Testis (tissue), 3 donors: ENCODE data around the gene NAGPA. TPM values are rescaled to one million over a fixed set of nuclear protein-coding genes. Genes with fewer than 3 reads are reported as not detected.
"Not testable (repeated sequence)": the region's sequence is repeated elsewhere in the genome, so short reads cannot be mapped to it uniquely, and the experiment has no call there.

Experiments used
- DNase-seq: peaks from one replicate; pipeline ENCODE4 v3.0.0-alpha.2; 2019
- H3K27ac ChIP-seq, 2 donors: fragments of 200-600 bp; sonication (generic); one replicate each; pipeline ENCODE4 v1.5.1; 2019
- H3K27me3 ChIP-seq: fragments of 200-600 bp; sonication (generic); one replicate; pipeline ENCODE4 v1.5.1; 2019
- H3K36me3 ChIP-seq: fragments of 200-600 bp; sonication (generic); one replicate; pipeline ENCODE4 v1.5.1; 2017; ENCODE audit warnings: low read depth; ENCODE audit errors: missing control alignments
- H3K4me1 ChIP-seq: fragments of 200-600 bp; sonication (generic); one replicate; pipeline ENCODE4 v1.5.1; 2019
- H3K4me3 ChIP-seq, 2 donors: fragments of 200-600 bp; sonication (generic); one replicate each; pipeline ENCODE4 v1.5.1; 2017 to 2019
- H3K9me3 ChIP-seq: fragments of 200-600 bp; sonication (generic); one replicate; pipeline ENCODE4 v1.5.1; 2017
- CTCF ChIP-seq, 3 experiments: fragments of 450-650 bp in 2 of 3; fragments of 200-600 bp in 1 of 3; sonication (generic) in 1 of 3; IDR thresholded peaks; one replicate each; pipeline ENCODE4 v1.5.1; 2016 to 2019; ENCODE audit warnings: antibody characterized with exemption in 3 of 3, mild to moderate bottlenecking in 2 of 3, moderate library complexity in 1 of 3
- POLR2A ChIP-seq: fragments of 450-650 bp; IDR thresholded peaks from one replicate; pipeline ENCODE4 v1.6.1; 2017; ENCODE audit warnings: antibody characterized with exemption, mild to moderate bottlenecking, moderate library complexity
- WGBS, 2 donors: methylation state at CpG; one replicate each; pipeline ENCODE4 v1.1.5; 2018; 5-methylcytosine and 5-hydroxymethylcytosine counted together
- intact Hi-C: fragments of 100-400 bp; cut with DNase I; formaldehyde crosslinking; loops from one replicate; pipeline ENCODE4 v1.15.1; 2023; ENCODE audit warnings: low total_unique reads
- polyA plus RNA-seq: library from polyadenylated mRNA; stranded (reverse); fragments of 350-450 nt; fragmentation: Illumina TruSeq; extraction: RNeasy Lipid Tissue Mini Kit (QIAGEN cat#74804); gene quantifications from one replicate; pipeline ENCODE4 v1.2.3, GENCODE V29; 2014; ENCODE audit warnings: low read depth, low replicate concordance; ENCODE audit not compliant: insufficient read depth
- total RNA-seq, 2 donors: library from RNA; depleted of rRNA; stranded (reverse); fragments of >200 nt; gene quantifications; one replicate each; pipeline ENCODE4 v1.2.3, GENCODE V29; 2016

NAGPA gene
- total and polyA plus RNA-seq, 3 donors from 2014 or later, result 11.4 to 39.0 (median 38.7) TPM

GRCh38 chr16:5054876-5055865 lies 21.4 kb upstream of the NAGPA start:
- Histone ChIP-seq H3K27ac (no peak overlapping the region), H3K4me3 (no peak overlapping the region), H3K36me3 (no peaks in the 10 kb centered on the region), H3K4me1 (no peaks in the 10 kb centered on the region), H3K27me3 (no peaks in the 10 kb centered on the region), H3K9me3 (no peaks in the 10 kb centered on the region)
- 90 to 96% methylated on average over 13 to 16 of the region's 16 CpGs for WGBS, 2 donors
- intact Hi-C loops, result no loop called here
- TF ChIP-seq POLR2A (no peak), CTCF (IDR thresholded peaks at IDR 0.05) (no peak)
- no peak for DNase-seq

- H3K4me3 ChIP-seq, result no peak overlapping the region
- H3K27ac ChIP-seq, result no peak overlapping the region
- H3K36me3 ChIP-seq, result no peaks in the 10 kb centered on the region
- no peaks in the 10 kb centered on the region for H3K9me3 ChIP-seq
- intact Hi-C loops, result no loop called here
- 82 to 90% methylated on average over 2 of the region's 2 CpGs for WGBS, 2 donors
- TF ChIP-seq CTCF (IDR thresholded peaks at IDR 0.05), result no peak
- TF ChIP-seq POLR2A, result no peak
- no peaks in the 10 kb centered on the region for H3K27me3 ChIP-seq
- no peak for DNase-seq
- no peaks in the 10 kb centered on the region for H3K4me1 ChIP-seq
These were observed 13.2 kb upstream of the NAGPA start for GRCh38 chr16:5046914-5047313.

- Histone ChIP-seq H3K4me3 (no peak overlapping the region), H3K36me3 (no peaks in the 10 kb centered on the region), H3K4me1 (no peaks in the 10 kb centered on the region), H3K9me3 (no peaks in the 10 kb centered on the region), H3K27me3 (no peaks in the 10 kb centered on the region), H3K27ac (no peak overlapping the region)
- intact Hi-C loops, result no loop called here
- DNase-seq, result no peak
- TF ChIP-seq POLR2A (no peak), CTCF (IDR thresholded peaks at IDR 0.05) (no peak)
- 90 to 94% methylated on average over 7 to 8 of the region's 10 CpGs for WGBS, 2 donors
These were observed 11.9 kb upstream of the NAGPA start for GRCh38 chr16:5045499-5046115.

GRCh38 chr16:5044581-5044980 lies 10.8 kb upstream of the NAGPA start:
- H3K36me3 ChIP-seq, H3K4me1 ChIP-seq, H3K4me3 ChIP-seq, H3K27ac ChIP-seq, DNase-seq, H3K27me3 ChIP-seq, H3K9me3 ChIP-seq, intact Hi-C loops: not testable (repeated sequence)
- 94 to 95% methylated on average over 11 of the region's 11 CpGs for WGBS, 2 donors

- WGBS, 2 donors, result 89 to 92% methylated on average over 8 of the region's 8 CpGs
- Histone ChIP-seq H3K36me3 (no peaks in the 10 kb centered on the region), H3K27me3 (no peaks in the 10 kb centered on the region), H3K9me3 (no peaks in the 10 kb centered on the region), H3K4me1 (no peaks in the 10 kb centered on the region), H3K4me3 (no peak overlapping the region), H3K27ac (no peak overlapping the region)
- TF ChIP-seq CTCF (IDR thresholded peaks at IDR 0.05) (no peak), POLR2A (no peak)
- intact Hi-C loops, result no loop called here
- no peak for DNase-seq
These were observed 10.3 kb upstream of the NAGPA start for GRCh38 chr16:5044011-5044540.
